ENCODE data around the gene CBFA2T2.
A peak's percentile ranks its signal among the peaks of the same experiment; 100 is the strongest.

Gene CBFA2T2

DNA sequence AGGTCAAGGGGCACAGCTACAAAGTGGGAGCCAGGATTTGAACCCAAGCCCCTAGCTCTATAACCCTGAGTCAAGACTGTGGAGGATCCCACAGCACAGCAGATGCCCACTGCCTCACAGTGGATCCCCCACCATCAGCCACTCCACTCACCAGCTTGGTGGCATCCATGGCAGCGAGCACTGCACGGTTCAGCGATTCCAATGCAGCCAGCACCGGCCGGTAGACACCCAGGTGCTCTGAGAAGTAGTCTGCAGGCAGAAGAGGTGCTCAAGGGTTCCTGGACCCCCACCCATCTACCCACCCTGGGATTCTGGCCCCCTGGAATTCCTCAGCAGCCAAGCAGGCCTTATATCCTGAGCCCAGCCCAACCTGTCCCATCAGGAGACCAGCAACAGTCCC, 179.3 kb downstream of the CBFA2T2 start:
- DNase-seq: no peak

DNA sequence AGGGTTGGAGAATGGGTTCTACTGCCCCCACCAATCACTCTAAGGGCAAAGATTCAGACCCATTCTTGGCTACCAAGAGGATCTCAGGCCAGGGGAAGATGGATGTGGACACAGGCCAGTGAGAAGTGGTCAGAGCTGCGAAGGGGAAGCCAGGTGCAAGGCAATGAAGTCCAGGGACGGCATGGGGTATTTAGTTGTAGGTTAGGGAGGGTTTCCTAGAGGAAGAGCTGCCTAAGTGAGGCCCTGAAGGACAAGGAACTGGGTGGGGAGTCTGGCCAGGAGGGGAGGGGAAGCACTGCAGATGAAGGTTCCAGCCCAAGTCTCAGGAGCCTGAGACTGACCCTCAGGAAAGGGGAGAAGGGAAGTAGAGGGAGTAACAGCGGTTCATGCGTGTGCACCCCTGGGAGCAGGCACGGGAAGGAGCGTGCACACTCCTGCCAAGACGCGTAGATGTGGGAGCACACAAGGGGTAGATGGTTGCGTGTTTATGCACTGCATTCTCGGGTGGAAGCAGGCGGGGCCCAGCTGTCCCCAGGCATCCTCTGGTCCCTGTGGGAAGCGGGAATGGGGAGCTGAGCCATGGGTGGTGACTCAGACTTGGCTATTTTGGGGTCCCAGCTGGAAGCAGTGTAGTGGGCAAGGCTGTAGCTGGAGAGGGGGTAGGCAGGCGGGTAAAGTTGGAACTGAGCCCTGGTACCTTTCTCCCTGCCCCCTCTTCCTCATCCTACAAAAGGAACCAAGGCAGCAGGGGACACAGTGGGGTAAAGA, 180.2 kb downstream of the CBFA2T2 start:
- no peak for DNase-seq

DNA sequence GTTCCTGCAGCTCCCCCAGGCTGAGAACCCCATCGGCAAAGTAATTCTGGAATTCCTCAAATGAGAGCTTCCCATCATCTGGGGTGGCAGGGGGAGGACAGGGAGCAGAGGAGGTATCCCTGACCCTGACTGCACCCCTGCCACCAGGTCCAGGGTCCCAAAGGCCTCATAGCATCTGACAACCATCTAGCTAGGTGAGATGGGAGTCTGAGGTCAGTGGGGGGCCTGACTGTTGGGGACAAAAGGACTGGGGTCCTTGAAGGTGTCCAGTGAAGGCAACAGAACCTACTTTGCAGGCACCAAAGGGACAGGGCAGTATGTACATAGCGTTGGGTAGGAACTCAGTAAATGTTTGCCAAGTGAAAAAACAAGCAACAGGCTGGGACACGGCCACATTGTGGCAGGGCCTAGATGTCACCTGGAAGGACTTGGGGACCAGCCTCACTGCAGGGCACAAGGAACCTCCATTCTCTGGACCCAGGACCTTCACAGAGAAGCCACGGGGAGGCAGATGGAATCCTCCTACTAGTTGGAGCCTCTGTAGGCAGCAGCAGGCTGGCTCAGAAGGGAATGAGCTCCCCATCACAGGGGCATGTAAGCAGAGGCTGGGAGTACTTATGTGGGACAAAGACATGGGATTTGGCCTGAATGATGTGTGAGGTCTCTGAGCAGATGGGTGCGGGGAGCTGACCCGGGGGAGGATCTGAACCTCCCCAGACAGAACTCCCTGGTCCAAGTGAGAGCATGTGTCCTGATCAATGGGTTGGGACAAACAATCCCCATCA, 181.0 kb downstream of the CBFA2T2 start:
- DNase-seq: no peak

DNA sequence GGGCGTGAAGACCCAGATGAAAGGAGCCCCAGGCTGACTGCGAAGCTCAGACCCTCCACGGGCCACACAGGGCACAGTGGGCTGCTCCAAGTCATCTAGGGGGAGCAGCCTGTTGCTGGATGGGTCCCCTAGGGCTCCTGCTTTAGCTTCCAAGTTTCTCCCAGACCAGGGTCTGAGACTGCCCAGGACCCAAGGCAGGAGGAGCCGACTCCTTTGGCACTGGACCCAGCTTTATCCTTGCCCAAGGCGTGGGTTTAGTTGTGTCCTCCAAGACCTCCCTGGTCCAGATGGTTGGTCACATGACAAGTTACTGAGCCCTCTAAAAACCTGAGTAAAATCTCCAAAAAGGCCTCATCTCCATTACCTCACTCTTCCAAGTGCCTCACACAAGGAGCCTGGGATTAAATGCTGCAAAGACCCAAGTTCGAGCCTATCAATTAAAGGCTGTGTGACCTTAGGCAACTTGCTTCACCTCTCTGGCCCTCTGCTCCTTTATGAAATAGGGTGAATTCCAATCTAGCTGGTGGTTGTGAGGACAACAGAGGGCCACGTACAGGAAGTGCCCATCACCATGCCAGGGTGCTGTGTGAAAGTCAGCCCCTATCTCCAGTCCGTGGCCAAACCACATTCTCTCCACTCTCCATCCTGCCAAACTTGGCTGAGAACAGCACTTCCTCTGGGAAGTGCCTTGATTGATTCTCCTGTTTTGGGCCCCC, 181.8 kb downstream of the CBFA2T2 start:
- no peak for DNase-seq

DNA sequence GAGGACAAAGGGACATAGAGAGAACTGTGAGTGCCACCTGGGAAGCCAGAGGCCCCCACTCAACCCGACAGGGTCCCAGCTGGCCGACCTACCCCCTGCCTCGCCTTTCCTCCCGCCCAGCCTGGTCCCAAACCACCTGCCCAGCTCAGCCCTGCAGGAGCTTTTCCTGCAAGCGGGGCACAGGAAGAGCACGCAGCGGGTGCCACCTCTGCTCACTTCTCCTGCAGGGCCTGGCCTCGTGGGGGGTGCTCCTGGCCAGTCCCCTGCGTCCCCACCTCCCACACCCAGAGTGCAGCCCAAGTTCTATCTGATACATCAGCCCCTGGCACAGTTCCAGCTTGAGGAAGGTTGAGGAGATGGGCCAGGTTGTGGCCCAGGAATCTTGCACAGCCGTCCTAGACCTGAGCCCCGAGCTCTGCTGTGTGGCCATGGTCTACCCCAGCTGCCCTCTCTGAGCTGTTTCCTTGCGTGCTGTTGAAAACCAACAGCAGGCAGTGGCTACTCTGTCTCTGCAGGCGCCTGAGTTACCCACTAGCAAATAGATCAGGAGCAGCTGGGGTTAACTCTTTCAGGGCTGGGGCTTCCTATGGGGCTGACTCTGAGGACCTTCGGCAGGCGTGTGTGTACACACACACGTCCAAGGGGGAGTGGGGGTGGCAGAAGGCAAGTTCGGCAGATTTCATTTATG, 182.7 kb downstream of the CBFA2T2 start:
- no peak for DNase-seq

DNA sequence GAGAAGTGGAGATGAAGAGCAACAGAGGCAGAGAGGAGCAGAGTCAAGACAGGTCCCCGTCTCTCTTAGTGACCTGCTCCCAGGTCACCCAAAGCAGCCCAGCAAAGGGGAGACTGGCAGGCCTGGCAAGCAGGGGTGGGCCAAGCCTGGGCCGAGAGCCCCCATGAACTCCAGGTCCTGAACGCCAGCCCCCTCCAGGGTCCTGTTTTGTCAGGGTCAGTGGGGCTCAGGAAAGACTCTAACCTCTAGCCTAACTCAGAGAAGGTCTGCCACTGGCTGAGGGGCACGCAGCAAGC, 183.2 kb downstream of the CBFA2T2 start:
- no peak for DNase-seq

DNA sequence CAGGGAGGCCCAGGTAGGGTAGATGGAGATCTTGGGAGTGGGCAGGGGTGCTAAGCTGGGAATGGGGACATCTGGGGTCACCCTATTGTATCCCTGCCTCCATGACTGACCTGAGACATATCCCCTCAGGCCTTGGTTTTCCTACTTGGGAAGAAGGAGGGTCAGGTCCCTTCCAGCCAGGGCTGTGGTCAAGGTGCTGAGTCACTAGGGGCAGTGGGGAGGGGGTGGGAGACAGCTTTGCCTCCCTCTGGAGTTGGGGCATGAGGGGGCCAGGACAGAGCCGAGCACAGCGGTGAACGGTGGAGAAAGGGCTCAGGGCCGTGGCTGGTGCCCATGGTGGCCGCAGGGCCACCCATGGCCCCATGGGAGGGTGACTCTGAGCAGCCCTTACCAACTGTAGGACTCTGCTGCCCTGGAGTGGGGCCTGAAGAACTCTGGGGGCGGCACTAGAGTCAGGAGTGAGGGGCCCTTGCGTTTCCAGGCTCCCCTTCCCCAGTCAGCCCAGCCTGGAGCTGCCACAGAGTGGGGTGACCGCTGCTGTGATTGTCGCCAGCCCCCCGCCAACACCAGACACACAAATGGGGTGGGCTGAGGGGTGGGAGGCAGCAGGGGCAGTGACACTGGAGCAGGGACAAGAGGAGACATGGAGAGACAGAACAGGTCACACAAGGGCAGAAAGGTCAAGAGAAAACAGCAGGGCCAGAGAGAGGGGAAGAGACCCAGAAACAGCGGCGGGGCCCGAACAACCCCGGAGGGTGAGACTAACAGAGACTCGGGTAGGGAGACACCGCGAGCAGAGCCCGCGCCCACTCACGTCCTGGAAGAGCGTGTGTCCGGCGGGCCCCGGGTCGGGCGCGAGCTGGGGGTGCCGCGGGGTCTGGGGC, 183.8 kb downstream of the CBFA2T2 start:
- no peak for DNase-seq

DNA sequence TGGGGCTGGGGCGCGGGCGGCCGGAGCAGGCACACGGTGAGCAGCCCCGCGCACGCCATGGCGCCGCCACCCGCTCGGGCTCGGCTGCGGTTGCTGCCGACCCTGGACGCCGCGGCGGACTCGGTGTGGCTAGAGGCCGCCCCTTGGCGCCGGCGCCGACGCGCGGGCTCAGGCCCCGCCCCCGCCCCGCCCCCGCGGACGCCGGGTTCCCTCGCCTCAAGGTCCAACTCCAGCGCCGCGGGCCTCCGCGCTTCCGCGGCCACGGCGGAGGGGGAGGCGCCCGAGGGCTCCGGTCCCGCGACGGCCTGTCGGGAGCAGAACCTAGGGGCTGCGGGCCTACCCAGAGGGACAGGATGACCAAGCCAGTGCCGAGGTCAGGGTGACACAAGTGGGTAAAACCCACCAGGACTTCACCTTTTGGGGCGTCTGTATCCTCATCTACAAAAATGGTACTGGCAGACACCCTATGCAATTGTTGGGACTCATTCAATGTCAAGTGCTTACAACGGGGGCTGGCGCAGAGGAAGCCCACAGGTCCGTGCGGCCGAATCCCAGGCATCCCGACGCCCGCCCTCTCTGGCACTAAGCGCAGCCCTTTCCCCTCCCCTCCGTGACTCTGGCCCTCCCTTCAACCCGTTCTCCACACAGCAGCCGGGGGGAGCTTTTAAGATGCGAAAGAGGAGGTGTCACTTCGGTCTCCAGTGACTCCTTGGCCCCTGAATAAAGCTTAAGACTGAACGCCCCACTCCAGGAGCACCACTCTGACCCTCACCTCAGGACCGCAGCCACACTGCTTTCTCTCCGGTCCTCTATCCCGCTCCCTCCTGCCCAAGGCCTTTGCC, 184.6 kb downstream of the CBFA2T2 start, which contains the start of gene NECAB3:
TSS of gene NECAB3 (minus strand) at position 135 of the 842 bp plus-strand sequence. CDS start at position 59, 76 bp downstream.
- DNase-seq: peak; percentile 80

DNA sequence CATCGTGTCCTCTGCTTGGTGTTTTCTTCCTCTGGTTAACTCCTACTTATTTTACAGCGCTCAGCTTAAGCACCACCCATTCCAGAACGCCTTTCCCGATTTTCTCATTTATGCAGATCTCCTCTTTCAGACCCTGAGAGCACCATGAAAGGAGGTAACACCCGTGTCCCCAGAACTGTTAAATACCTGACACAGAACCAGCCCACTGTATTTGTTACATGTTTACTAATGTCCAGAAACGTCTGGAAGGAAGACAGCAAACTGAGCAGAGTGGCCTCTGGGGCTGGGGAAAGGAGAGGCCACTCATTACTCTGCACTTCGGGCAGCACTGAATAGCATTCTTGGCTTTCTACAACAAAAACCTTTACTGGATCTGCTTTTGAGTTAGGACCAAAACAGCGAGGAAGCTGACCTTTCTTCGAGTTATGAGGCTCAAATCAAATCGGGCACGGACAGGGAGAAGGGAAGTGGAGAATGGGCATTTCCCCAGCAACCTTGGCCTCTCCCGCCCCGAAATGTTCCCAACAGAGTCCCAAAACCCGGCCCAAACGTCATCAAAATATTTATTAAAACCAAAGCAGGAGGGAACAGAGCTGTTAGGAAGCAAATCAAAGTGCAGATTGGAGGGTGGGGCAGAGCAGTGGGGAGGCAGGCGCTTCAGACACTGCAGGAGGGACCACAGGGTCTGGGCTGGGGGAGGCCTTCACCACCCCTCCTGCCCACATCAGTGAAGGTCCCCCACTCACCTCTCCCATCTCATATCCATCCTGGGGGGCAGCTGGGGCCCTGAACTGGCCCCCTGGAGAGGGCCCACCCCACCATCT, 185.5 kb downstream of the CBFA2T2 start:
- DNase-seq: no peak

DNA sequence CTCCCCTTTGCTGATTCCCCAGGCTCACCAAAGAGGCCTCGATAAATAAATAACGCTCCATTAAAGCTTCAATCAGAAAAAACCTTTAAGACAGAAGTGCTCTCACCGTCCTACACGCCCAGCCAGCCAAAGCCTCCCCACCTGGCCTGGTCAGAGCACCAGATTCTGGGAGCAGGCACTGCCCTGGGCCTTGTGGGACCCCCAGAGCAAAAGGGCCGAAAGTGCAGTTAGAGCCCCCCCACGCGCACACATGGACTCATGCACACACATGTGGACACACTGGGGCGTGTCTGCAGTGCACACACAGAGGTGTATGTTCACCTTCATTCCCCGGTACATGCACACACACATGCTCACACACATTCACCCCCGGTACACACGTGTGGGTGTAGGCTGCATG, 186.2 kb downstream of the CBFA2T2 start:
- no peak for DNase-seq

DNA sequence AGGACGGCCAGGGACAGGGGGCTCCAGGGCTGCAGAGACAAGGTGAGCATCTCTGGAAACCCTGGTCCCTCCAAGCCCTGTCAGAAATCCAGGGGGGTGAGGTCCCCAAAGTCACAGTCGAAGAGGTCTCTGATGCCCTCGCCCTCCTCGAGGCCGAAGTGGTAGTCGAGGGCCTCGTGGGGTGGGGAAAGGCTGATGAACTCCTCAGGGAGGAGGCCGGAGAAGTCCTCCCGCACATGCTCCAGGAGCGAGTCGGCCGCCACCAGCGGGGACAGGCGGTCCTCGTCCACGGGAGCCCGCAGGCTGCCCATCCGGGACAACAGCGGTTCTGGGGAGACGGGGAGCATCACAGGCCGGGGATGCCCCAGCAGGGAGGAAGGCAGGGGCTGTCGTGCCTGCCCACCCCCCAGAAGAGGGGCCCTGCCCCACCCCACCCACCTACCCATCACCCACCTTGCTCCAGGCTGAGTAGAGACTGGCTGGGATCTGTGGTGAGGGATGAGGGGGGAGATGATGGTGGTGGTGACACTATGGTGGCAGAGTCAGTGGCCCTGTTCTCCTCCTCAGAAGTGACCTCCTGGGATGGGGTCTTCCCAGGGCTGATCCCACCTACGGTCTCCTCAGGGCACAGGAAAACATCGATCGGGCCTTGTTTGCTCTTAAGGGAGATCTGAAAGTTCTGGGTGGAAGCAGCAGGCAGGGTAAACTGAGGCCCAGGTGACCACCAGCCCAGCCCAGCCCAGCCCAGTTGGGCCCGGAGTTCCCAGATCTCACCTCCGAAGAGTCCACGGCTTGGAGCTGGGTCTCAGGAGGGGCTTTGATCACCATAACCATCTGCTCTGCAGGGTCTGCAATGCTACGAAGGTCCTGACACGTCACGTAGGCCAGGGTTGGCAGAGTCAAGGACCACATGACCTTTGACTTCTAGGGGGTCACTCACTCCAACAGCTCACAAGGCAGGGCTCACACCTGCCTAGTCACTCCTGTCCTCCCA, 187.1 kb downstream of the CBFA2T2 start:
- no peak for DNase-seq

DNA sequence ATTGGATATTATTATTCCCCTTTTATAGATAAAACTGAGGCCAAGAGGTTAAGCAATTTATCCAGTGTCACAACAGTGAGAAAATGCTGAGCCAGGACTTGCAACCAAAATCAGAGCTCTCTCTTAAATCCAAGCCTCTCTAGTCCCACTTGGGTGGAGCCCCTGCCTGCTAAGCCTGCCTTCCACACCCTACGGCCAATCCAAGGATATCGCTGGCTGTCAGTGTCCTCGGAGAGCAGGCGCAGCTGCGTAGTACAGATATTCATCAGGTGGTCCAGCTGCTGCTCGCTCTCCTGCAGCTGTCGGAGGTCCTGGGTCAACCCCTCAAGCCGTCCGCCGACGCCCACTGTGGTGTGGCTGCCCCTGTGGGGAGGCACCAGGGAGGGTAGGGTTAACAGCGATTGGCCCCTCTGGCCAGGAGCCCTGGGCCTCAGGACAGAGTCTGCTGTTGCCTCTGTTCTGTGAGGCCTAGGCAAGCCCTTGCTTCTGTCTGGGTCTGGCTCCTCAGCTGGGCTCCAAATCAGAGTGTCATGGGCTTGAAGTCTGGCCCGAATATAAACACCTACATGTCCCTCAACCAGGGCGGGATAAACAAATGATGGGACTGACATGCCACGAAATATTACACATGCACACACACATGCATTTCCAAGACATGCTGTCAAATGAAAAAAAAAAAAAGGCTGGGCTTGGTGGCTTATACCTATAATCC, 188.3 kb downstream of the CBFA2T2 start:
- DNase-seq: no peak

DNA sequence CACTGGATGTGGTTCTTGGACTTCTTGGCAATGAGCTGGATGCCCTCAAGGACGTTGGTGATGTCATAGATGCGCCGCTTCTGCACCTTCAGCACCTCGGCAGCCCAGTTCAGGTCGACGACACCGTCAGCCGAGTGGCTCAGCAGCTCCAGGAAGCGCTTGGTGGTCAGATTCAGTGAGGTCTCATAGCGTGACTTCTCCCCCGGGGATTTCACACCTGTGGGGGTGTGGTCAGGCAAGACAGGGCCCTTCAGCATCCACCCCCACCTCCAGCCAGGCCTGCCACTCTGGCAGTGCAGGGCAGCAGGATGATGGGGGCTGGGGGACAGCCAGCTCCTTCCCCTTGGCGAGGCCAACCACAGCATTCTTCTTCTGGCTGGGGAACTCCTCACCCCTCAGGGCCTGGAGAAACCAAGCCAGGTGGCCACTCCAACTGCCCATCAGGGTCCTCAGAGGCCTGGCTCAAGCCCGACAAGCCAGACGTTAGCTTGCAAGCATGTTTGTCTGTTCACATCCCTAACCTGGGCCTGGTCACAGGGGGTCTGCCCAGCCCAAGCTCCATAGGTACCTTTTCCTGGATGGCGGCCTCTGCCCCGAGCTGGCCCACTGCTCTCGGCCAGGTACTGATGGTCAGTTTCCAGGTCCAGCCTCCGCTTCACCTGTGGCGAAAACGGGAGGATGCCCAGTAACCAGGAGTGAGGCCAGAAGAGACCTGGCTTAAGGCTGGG, 190.0 kb downstream of the CBFA2T2 start:
- DNase-seq: no peak

DNA sequence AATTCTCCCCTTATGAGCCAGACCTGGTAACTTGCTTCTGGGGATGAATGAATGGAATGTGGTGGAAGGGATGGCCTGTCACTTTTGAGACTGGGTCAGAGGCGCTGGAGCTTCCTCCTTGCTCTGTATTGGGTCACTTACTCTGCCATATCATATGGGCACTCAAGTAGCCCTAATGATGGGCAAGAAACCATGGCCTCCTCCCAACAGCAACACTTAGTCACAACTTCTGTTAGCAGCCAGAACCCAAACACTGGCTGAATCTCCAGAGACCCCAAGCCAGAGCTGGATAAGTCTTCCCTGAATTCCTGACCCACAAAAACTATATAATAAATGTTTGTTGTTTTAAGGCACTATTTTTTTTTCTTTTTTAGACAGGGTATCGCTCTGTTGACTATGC, 190.8 kb downstream of the CBFA2T2 start:
- DNase-seq: no peak

DNA sequence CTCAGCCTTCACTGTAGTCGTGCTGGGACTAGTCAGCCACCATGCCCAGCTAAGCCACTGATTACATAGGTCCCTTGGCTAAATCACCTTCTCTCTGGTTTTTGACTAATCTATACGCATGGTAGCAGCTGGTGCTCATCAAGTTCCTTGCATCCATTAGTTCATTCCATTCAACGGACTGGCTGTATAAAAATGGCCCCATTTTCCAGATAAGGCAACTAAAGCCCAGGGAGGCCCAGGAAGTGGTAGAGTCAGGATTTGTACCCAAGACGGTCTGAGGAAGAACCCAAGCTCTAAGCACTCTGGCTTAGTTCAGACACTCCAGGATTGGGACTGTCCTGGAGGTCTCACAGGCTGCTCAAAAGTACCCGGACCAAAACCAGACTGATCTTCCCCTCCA, 191.4 kb downstream of the CBFA2T2 start:
- no peak for DNase-seq

DNA sequence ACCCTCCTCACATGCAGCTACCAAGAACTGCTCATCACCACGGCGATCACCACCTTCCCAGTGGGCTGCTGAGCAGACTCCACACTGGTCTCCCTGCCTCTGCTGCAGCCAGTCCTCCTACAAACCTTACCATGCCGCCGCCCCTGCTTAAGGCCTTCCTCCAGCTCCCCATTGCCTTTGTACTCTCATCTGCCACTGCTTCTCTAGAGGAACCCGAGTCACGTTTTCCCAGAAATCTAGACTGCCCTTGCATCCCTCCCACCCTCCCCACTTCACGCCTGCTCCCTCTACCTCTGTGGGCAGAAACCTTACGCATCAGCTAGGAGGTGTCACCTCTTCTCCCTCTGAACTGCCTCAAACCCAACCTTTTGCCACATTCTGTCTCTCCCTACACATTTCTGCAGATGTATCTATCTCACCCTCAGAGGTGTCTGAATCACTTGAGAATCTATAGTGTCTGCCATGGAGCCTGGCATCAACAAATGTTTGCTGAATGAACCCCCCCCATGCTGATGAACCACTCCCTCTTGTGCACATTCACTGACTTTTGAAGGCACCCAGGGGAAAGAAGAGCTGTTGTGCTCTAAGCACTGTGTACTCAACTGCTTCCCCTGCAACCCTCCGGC, 191.9 kb downstream of the CBFA2T2 start:
- no peak for DNase-seq
